ENCODE measurements around the gene UBE2V1. TPM values are rescaled to one million over a fixed set of nuclear protein-coding genes. Genes with fewer than 3 reads are reported as not detected.

UBE2V1 gene
- total and polyA plus RNA-seq, 2 donors (not counting 1 experiment from before 2014, with no cell fraction given) = 69.2 to 158 TPM

GRCh38 chr20:50055524-50056083, 57.3 kb downstream of the UBE2V1 start:
- DNase-seq (no peak), ATAC-seq (ENCODE audit: low read depth) (no peak)
- CTCF ChIA-PET = interaction anchor here (0.7 kb wide), 2 partner anchors 12 to 385 kb away, joined by 3 to 4 read pairs; no protein-coding TSS in a partner anchor
- Histone ChIP-seq H3K27me3 (replicated peaks in 1 of 4; ENCODE audit: control extremely low read depth in 1 of 4, control insufficient read depth in 3 of 4, insufficient read depth in 4 of 4, low read length in 3 of 4) (no peaks in the 10 kb centered on the region), H3K9ac (ENCODE audit: low read length) (no peak overlapping the region), H3K4me1 (ENCODE audit: control insufficient read depth in 2 of 2, insufficient read depth in 2 of 2, low read length in 2 of 2) (peaks cover 0 to 7% of the 10 kb centered on the region in 2 donors), H3K4me3 (ENCODE audit: control extremely low read depth in 1 of 5, extremely low read depth in 1 of 5, insufficient read depth in 1 of 5, low read depth in 2 of 5, low read length in 4 of 5) (no peak overlapping the region), H3K27ac (ENCODE audit: low read length in 2 of 2) (no peak overlapping the region), H3K4me2 (replicated peaks; ENCODE audit: low read depth, low read length, poor library complexity, severe bottlenecking) (no peak overlapping the region), H4K20me1 (ENCODE audit: control insufficient read depth, insufficient read depth, low read length, poor library complexity, severe bottlenecking) (no peaks in the 10 kb centered on the region), H3K36me3 (replicated peaks in 1 of 2; ENCODE audit: control extremely low read depth in 1 of 2, control insufficient read depth in 1 of 2, extremely low read depth in 1 of 2, insufficient read depth in 2 of 2, low read length in 1 of 2) (no peaks in the 10 kb centered on the region), H3K79me2 (ENCODE audit: control insufficient read depth, insufficient read depth, low read length) (no peaks in the 10 kb centered on the region), H3K9me3 (ENCODE audit: control extremely low read depth in 1 of 3, control insufficient read depth in 2 of 3, insufficient read depth in 1 of 3, low read length in 2 of 3) (no peaks in the 10 kb centered on the region), H2AFZ (ENCODE audit: insufficient read depth, low read depth, low read length, poor library complexity, severe bottlenecking) (no peak overlapping the region)
- POLR2A ChIA-PET = no interaction called here
- H3K9me3 Mint-ChIP-seq (ENCODE audit: insufficient read depth) = no peaks in the 10 kb centered on the region
- intact Hi-C loops (cut with micrococcal nuclease) = no loop called here
- 90% methylated on average over 9 of the region's 14 CpGs for WGBS (ENCODE audit: insufficient coverage)
- peaks cover 8% of the 10 kb centered on the region for H3K4me1 Mint-ChIP-seq
- no peak overlapping the region for H3K4me3 Mint-ChIP-seq
- no peak for TF ChIP-seq EZH2 (IDR thresholded peaks at IDR 0.05; ENCODE audit: borderline replicate concordance, insufficient read depth, low read depth, low read length, poor library complexity, severe bottlenecking)
- no peak for TF ChIP-seq CTCF (IDR thresholded peaks at IDR 0.05)
- no peaks in the 10 kb centered on the region for H3K27me3 Mint-ChIP-seq
- H3K27ac Mint-ChIP-seq = no peak overlapping the region

- H3K79me2 ChIP-seq (ENCODE audit: control insufficient read depth, insufficient read depth, low read length) = no peaks in the 10 kb centered on the region
- Mint-ChIP-seq H3K27ac (no peak overlapping the region), H3K9me3 (ENCODE audit: insufficient read depth) (no peaks in the 10 kb centered on the region), H3K4me1 (peaks cover 9% of the 10 kb centered on the region), H3K27me3 (no peaks in the 10 kb centered on the region), H3K4me3 (no peak overlapping the region)
- H3K4me1 ChIP-seq (ENCODE audit: control insufficient read depth in 2 of 2, insufficient read depth in 2 of 2, low read length in 2 of 2) = peaks cover under 1 to 7% of the 10 kb centered on the region in 2 donors
- no peak for ATAC-seq (ENCODE audit: low read depth)
- POLR2A ChIA-PET = no interaction called here
- DNase-seq = no peak
- no peak overlapping the region for H3K27ac ChIP-seq (ENCODE audit: low read length in 2 of 2)
- H3K9me3 ChIP-seq (ENCODE audit: control extremely low read depth in 1 of 3, control insufficient read depth in 2 of 3, insufficient read depth in 1 of 3, low read length in 2 of 3) = no peaks in the 10 kb centered on the region
- H3K36me3 ChIP-seq (replicated peaks in 1 of 2; ENCODE audit: control extremely low read depth in 1 of 2, control insufficient read depth in 1 of 2, extremely low read depth in 1 of 2, insufficient read depth in 2 of 2, low read length in 1 of 2) = no peaks in the 10 kb centered on the region
- H3K4me2 ChIP-seq (replicated peaks; ENCODE audit: low read depth, low read length, poor library complexity, severe bottlenecking) = no peak overlapping the region
- H3K27me3 ChIP-seq (replicated peaks in 1 of 4; ENCODE audit: control extremely low read depth in 1 of 4, control insufficient read depth in 3 of 4, insufficient read depth in 4 of 4, low read length in 3 of 4) = no peaks in the 10 kb centered on the region
- intact Hi-C loops (cut with micrococcal nuclease) = no loop called here
- no peaks in the 10 kb centered on the region for H4K20me1 ChIP-seq (ENCODE audit: control insufficient read depth, insufficient read depth, low read length, poor library complexity, severe bottlenecking)
- CTCF ChIA-PET = no interaction called here
- H2AFZ ChIP-seq (ENCODE audit: insufficient read depth, low read depth, low read length, poor library complexity, severe bottlenecking) = no peak overlapping the region
- no peak for TF ChIP-seq EZH2 (IDR thresholded peaks at IDR 0.05; ENCODE audit: borderline replicate concordance, insufficient read depth, low read depth, low read length, poor library complexity, severe bottlenecking)
- TF ChIP-seq CTCF (IDR thresholded peaks at IDR 0.05) = no peak
- WGBS (ENCODE audit: insufficient coverage) = 79% methylated on average over 34 of the region's 34 CpGs
- no peak overlapping the region for H3K9ac ChIP-seq (ENCODE audit: low read length)
- H3K4me3 ChIP-seq (ENCODE audit: control extremely low read depth in 1 of 5, extremely low read depth in 1 of 5, insufficient read depth in 1 of 5, low read depth in 2 of 5, low read length in 4 of 5) = no peak overlapping the region
Observed at GRCh38 chr20:50054626-50055511, 58.1 kb downstream of the UBE2V1 start.
